KOPT-K1 (cell line): ENCODE results near the gene DPPA4.
"Not testable (repeated sequence)": the region's sequence is repeated elsewhere in the genome, so short reads cannot be mapped to it uniquely, and the experiment has no call there.

Experiments
- H3K27ac ChIP-seq: fragments of 200-600 bp; sonication (generic); 2 replicates; pipeline ENCODE4 v1.5.1; 2016; ENCODE audit warnings: antibody characterized with exemption, mild to moderate bottlenecking, low read depth, low read length; ENCODE audit not compliant: poor library complexity, severe bottlenecking
- H3K36me3 ChIP-seq: fragments of 200-600 bp; sonication (generic); 2 replicates; pipeline ENCODE4 v1.5.1; 2017; ENCODE audit warnings: antibody characterized with exemption, mild to moderate bottlenecking, low read length, moderate library complexity; ENCODE audit not compliant: insufficient read depth
- H3K9me3 ChIP-seq: fragments of 200-600 bp; sonication (generic); 2 replicates; pipeline ENCODE4 v1.5.1; 2017; ENCODE audit warnings: antibody characterized with exemption, low read length, mild to moderate bottlenecking; ENCODE audit not compliant: insufficient read depth, poor library complexity, severe bottlenecking

DPPA4 gene

GRCh38 chr3:109337393-109337792 lies at the start of gene DPPA4:
Gene DPPA4, minus strand, starts transcription at chr3:109337546. Its CDS starts 29 bp downstream, at chr3:109337517.
- Histone ChIP-seq H3K9me3 (no peaks in the 10 kb centered on the region), H3K27ac (no peak within 1 kb of the TSS), H3K36me3 (no peaks in the 10 kb centered on the region)

GRCh38 chr3:109385442-109386318 lies 48.3 kb upstream of the DPPA4 start:
- no peak overlapping the region for H3K27ac ChIP-seq
- H3K36me3 ChIP-seq, result no peaks in the 10 kb centered on the region

GRCh38 chr3:109384164-109384563 lies 46.8 kb upstream of the DPPA4 start:
- no peaks in the 10 kb centered on the region for H3K9me3 ChIP-seq
- H3K27ac ChIP-seq, result no peak overlapping the region
- H3K36me3 ChIP-seq, result no peaks in the 10 kb centered on the region

More at GRCh38 chr3:109385442-109386318, 48.3 kb upstream of the DPPA4 start:
- no peaks in the 10 kb centered on the region for H3K9me3 ChIP-seq

GRCh38 chr3:109382588-109382987 lies 45.2 kb upstream of the DPPA4 start:
- Histone ChIP-seq H3K27ac (no peak overlapping the region), H3K9me3 (no peaks in the 10 kb centered on the region), H3K36me3 (no peaks in the 10 kb centered on the region)

- no peaks in the 10 kb centered on the region for H3K36me3 ChIP-seq
- no peak overlapping the region for H3K27ac ChIP-seq
- no peaks in the 10 kb centered on the region for H3K9me3 ChIP-seq
Observed at GRCh38 chr3:109375975-109376374, 38.6 kb upstream of the DPPA4 start.

- H3K9me3 ChIP-seq, H3K36me3 ChIP-seq, H3K27ac ChIP-seq: not testable (repeated sequence)
Observed at GRCh38 chr3:109374434-109374833, 37.1 kb upstream of the DPPA4 start.

GRCh38 chr3:109373933-109374332 lies 36.6 kb upstream of the DPPA4 start:
- H3K9me3 ChIP-seq, result no peaks in the 10 kb centered on the region
- H3K27ac ChIP-seq, result no peak overlapping the region
- no peaks in the 10 kb centered on the region for H3K36me3 ChIP-seq

- no peaks in the 10 kb centered on the region for H3K36me3 ChIP-seq
- no peaks in the 10 kb centered on the region for H3K9me3 ChIP-seq
- no peak overlapping the region for H3K27ac ChIP-seq
Observed at GRCh38 chr3:109372639-109373038, 35.3 kb upstream of the DPPA4 start.

GRCh38 chr3:109369510-109369909 lies 32.2 kb upstream of the DPPA4 start:
- Histone ChIP-seq H3K27ac (no peak overlapping the region), H3K36me3 (no peaks in the 10 kb centered on the region), H3K9me3 (no peaks in the 10 kb centered on the region)

GRCh38 chr3:109364088-109364487 lies 26.7 kb upstream of the DPPA4 start:
- no peaks in the 10 kb centered on the region for H3K9me3 ChIP-seq
- no peak overlapping the region for H3K27ac ChIP-seq

GRCh38 chr3:109363634-109364033 lies 26.3 kb upstream of the DPPA4 start:
- H3K27ac ChIP-seq, result no peak overlapping the region
- no peaks in the 10 kb centered on the region for H3K36me3 ChIP-seq
- no peaks in the 10 kb centered on the region for H3K9me3 ChIP-seq

More at GRCh38 chr3:109364088-109364487, 26.7 kb upstream of the DPPA4 start:
- H3K36me3 ChIP-seq, result no peaks in the 10 kb centered on the region

GRCh38 chr3:109362823-109363222 lies 25.5 kb upstream of the DPPA4 start:
- Histone ChIP-seq H3K27ac (no peak overlapping the region), H3K36me3 (no peaks in the 10 kb centered on the region), H3K9me3 (no peaks in the 10 kb centered on the region)

- H3K9me3 ChIP-seq, H3K36me3 ChIP-seq, H3K27ac ChIP-seq: not testable (repeated sequence)
Observed at GRCh38 chr3:109358809-109359208, 21.5 kb upstream of the DPPA4 start.

- Histone ChIP-seq H3K27ac (no peak overlapping the region), H3K9me3 (no peaks in the 10 kb centered on the region), H3K36me3 (no peaks in the 10 kb centered on the region)
Observed at GRCh38 chr3:109356442-109357155, 19.3 kb upstream of the DPPA4 start.

GRCh38 chr3:109355625-109356441 lies 18.5 kb upstream of the DPPA4 start:
- H3K27ac ChIP-seq, result no peak overlapping the region
- no peaks in the 10 kb centered on the region for H3K9me3 ChIP-seq
- H3K36me3 ChIP-seq, result no peaks in the 10 kb centered on the region
